Activated naive CD4-positive, alpha-beta T cell treated with anti-CD3 and anti-CD28 coated beads, Interleukin-2, amount 10 ng/mL, durations not matched to agents 5 hours and 36 hours (primary cell): ENCODE measurements around the gene MMP19. TPM values are rescaled to one million over a fixed set of nuclear protein-coding genes. Genes with fewer than 3 reads are reported as not detected.

ENCODE experiments used
- total RNA-seq, 2 experiments: library from RNA; stranded (reverse); gene quantifications; one replicate each; pipeline ENCODE4 v1.2.3, GENCODE V29; 2021

The MMP19 gene
- not detected for total RNA-seq

GRCh38 chr12:55842681-55843429, at the start of gene MMP19:
Gene MMP19 (minus strand): TSS chr12:55842936. CDS start chr12:55842830, 106 bp downstream.

GRCh38 chr12:55817345-55818139, 25.2 kb downstream of the MMP19 start, which contains the start of the genes ORMDL2 and SARNP:
Gene ORMDL2 (plus strand): TSS chr12:55818041. CDS start chr12:55819000, 959 bp downstream.
Gene SARNP (minus strand): TSS chr12:55817724. CDS start chr12:55817701, 23 bp downstream.

Other genes starting within 250 kb of the MMP19 start
- not detected for gene OR10P1, start 206.0 kb downstream of the MMP19 start, total RNA-seq
- 1 to 10 TPM; 2.1 to 2.6 TPM for gene ITGA7, start 135.0 kb downstream of the MMP19 start, total RNA-seq
- 100 to 1,000 TPM; 145 to 152 TPM for gene BLOC1S1, start 126.9 kb downstream of the MMP19 start, total RNA-seq
- gene RDH5, start 122.5 kb downstream of the MMP19 start, total RNA-seq = 10 to 100 TPM in 1 of 2 experiments, 1 to 10 TPM in 1; 9.7 to 11.1 TPM
- gene CD63, start 113.9 kb downstream of the MMP19 start, total RNA-seq = 100 to 1,000 TPM; 106 to 114 TPM
- gene GDF11, start 99.8 kb downstream of the MMP19 start, total RNA-seq = 10 to 100 TPM; 10.2 to 10.7 TPM
- 10 to 100 TPM; 77.9 to 78.8 TPM for gene SARNP, start 25.2 kb downstream of the MMP19 start, total RNA-seq
- gene ORMDL2, start 24.9 kb downstream of the MMP19 start, total RNA-seq = 10 to 100 TPM; 55.3 to 55.7 TPM
- gene DNAJC14, start 13.3 kb downstream of the MMP19 start, total RNA-seq = 10 to 100 TPM; 30.4 to 31.3 TPM
- 10 to 100 TPM; 54.0 to 55.4 TPM for gene PYM1, start 85.0 kb upstream of the MMP19 start, total RNA-seq
- gene DGKA, start 88.2 kb upstream of the MMP19 start, total RNA-seq = 1,000 to 10,000 TPM in 1 of 2 experiments, 100 to 1,000 TPM in 1; 954 to 1,054 TPM
- gene PMEL, start 123.1 kb upstream of the MMP19 start, total RNA-seq = not detected
- 10 to 100 TPM; 75.4 to 81.8 TPM for gene CDK2, start 123.9 kb upstream of the MMP19 start, total RNA-seq
- 10 to 100 TPM; 68.5 to 68.8 TPM for gene RAB5B, start 131.1 kb upstream of the MMP19 start, total RNA-seq
- 1 to 10 TPM; 3.5 to 4.9 TPM for gene SUOX, start 154.3 kb upstream of the MMP19 start, total RNA-seq
- 10 to 100 TPM; 20.0 to 21.3 TPM for gene IKZF4, start 178.1 kb upstream of the MMP19 start, total RNA-seq
- 10 to 100 TPM; 38.9 to 51.3 TPM for gene RPS26, start 199.0 kb upstream of the MMP19 start, total RNA-seq
- 1 to 10 TPM; 1.7 to 2.1 TPM for gene ERBB3, start 237.2 kb upstream of the MMP19 start, total RNA-seq